WTC11 (cell line): ENCODE data around the gene TACC2. TPM values are rescaled to one million over a fixed set of nuclear protein-coding genes. Genes with fewer than 3 reads are reported as not detected.

ENCODE experiments used
- ATAC-seq: fragments of 200-7000 bp; cut with Tn5 transposase; 2 replicates; pipeline ENCODE4 v1.10.0; 2021; ENCODE audit warnings: mild to moderate bottlenecking, moderate library complexity
- CTCF ChIA-PET: fragments of 300-600 bp; sonication (Branson Sonifier 250); formaldehyde crosslinking; loops from one replicate; lab custom pipeline; 2021; ENCODE audit warnings: antibody characterized with exemption; lab: Charles Lee
- POLR2A ChIA-PET: fragments of 350-600 bp; sonication (Branson Sonifier 250); formaldehyde crosslinking; loops from one replicate; lab custom pipeline; 2021; ENCODE audit warnings: antibody characterized with exemption; lab: Charles Lee
- DNase-seq: peaks from one replicate; pipeline ENCODE4 v3.0.0; 2021; ENCODE audit warnings: low spot score
- H3K27ac Mint-ChIP-seq: 2 replicates; pipeline ENCODE4 v1.8.0; 2021; ENCODE audit warnings: mixed read lengths
- H3K27me3 Mint-ChIP-seq: 2 replicates; pipeline ENCODE4 v1.8.0; 2021; ENCODE audit warnings: low read depth, mild to moderate bottlenecking, moderate library complexity, mixed read lengths
- H3K36me3 Mint-ChIP-seq: 2 replicates; pipeline ENCODE4 v1.8.0; 2021; ENCODE audit warnings: mixed read lengths
- H3K4me1 Mint-ChIP-seq: 2 replicates; pipeline ENCODE4 v1.8.0; 2022; ENCODE audit warnings: mixed read lengths
- H3K4me3 Mint-ChIP-seq: 2 replicates; pipeline ENCODE4 v1.8.0; 2021; ENCODE audit warnings: mild to moderate bottlenecking, moderate library complexity, mixed read lengths
- H3K9me3 Mint-ChIP-seq: 2 replicates; pipeline ENCODE4 v1.8.0; 2021; ENCODE audit warnings: mixed read lengths
- CREM ChIP-seq: sonication (generic); formaldehyde crosslinking; IDR thresholded peaks from 2 replicates; pipeline ENCODE4 v1.8.1; 2022; ENCODE audit warnings: mild to moderate bottlenecking, missing genetic modification reagents, moderate library complexity
- FOXK1 ChIP-seq: sonication (generic); formaldehyde crosslinking; IDR thresholded peaks from 2 replicates; pipeline ENCODE4 v1.8.0; 2022; ENCODE audit warnings: mild to moderate bottlenecking, moderate library complexity, missing genetic modification reagents
- FOXP1 ChIP-seq: sonication (generic); formaldehyde crosslinking; IDR thresholded peaks from 2 replicates; pipeline ENCODE4 v1.8.0; 2022; ENCODE audit warnings: missing genetic modification reagents, mild to moderate bottlenecking, moderate library complexity, borderline replicate concordance
- GABPB1 ChIP-seq: sonication (generic); formaldehyde crosslinking; IDR thresholded peaks from 2 replicates; pipeline ENCODE4 v1.8.1; 2023; ENCODE audit warnings: mild to moderate bottlenecking, missing genetic modification reagents
- HMGXB4 ChIP-seq: sonication (generic); formaldehyde crosslinking; IDR thresholded peaks from 2 replicates; pipeline ENCODE4 v1.8.1; 2023; ENCODE audit warnings: mild to moderate bottlenecking, moderate library complexity, missing genetic modification reagents
- IRF1 ChIP-seq: sonication (generic); formaldehyde crosslinking; IDR thresholded peaks from 2 replicates; pipeline ENCODE4 v1.8.0; 2023; ENCODE audit warnings: missing genetic modification reagents
- NFATC4 ChIP-seq: fragments of 250-450 bp; sonication (Bioruptor Pico); IDR thresholded peaks from 2 replicates; pipeline ENCODE4 v1.9.0; 2021; ENCODE audit warnings: mild to moderate bottlenecking
- NR2C2 ChIP-seq: sonication (generic); formaldehyde crosslinking; IDR thresholded peaks from 2 replicates; pipeline ENCODE4 v1.8.0; 2022; ENCODE audit warnings: mild to moderate bottlenecking, missing genetic modification reagents
- RORB ChIP-seq: fragments of 250-450 bp; sonication (Bioruptor Pico); IDR thresholded peaks from 2 replicates; pipeline ENCODE4 v1.9.0; 2021; ENCODE audit warnings: mild to moderate bottlenecking
- TCF7 ChIP-seq: sonication (generic); formaldehyde crosslinking; IDR thresholded peaks from 2 replicates; pipeline ENCODE4 v1.8.0; 2022; ENCODE audit warnings: mild to moderate bottlenecking, low read depth, missing genetic modification reagents, moderate library complexity
- TEAD1 ChIP-seq: sonication (generic); formaldehyde crosslinking; IDR thresholded peaks from 2 replicates; pipeline ENCODE4 v1.8.0; 2022; ENCODE audit warnings: mild to moderate bottlenecking, missing genetic modification reagents
- TEAD4 ChIP-seq: sonication (generic); formaldehyde crosslinking; IDR thresholded peaks from 2 replicates; pipeline ENCODE4 v1.8.0; 2022; ENCODE audit warnings: mild to moderate bottlenecking, missing genetic modification reagents
- ZBTB43 ChIP-seq: sonication (generic); formaldehyde crosslinking; IDR thresholded peaks from 2 replicates; pipeline ENCODE4 v1.8.1; 2023; ENCODE audit warnings: mild to moderate bottlenecking, missing genetic modification reagents
- ZNF138 ChIP-seq: sonication (generic); formaldehyde crosslinking; conservative IDR thresholded peaks from 2 replicates; pipeline ENCODE4 v1.8.1; 2022; ENCODE audit warnings: mild to moderate bottlenecking, moderate library complexity, missing genetic modification reagents
- ZNF416 ChIP-seq: fragments of 250-450 bp; sonication (Bioruptor Pico); IDR thresholded peaks from 2 replicates; pipeline ENCODE4 v1.9.0; 2021; ENCODE audit warnings: mild to moderate bottlenecking, inconsistent platforms
- ZNF671 ChIP-seq: fragments of 250-450 bp; sonication (Bioruptor Pico); IDR thresholded peaks from 2 replicates; pipeline ENCODE4 v1.8.0; 2021; ENCODE audit warnings: mild to moderate bottlenecking
- ZSCAN18 ChIP-seq: fragments of 250-450 bp; sonication (Bioruptor Pico); IDR thresholded peaks from 2 replicates; pipeline ENCODE4 v2.1.2; 2022; ENCODE audit warnings: mild to moderate bottlenecking, moderate library complexity
- total RNA-seq: library from RNA; stranded (reverse); gene quantifications from 3 replicates; pipeline ENCODE4 v1.2.3, GENCODE V29; 2021
- TF ChIP-seq, protein P1 (sequence below): sonication (generic); formaldehyde crosslinking; IDR thresholded peaks from 2 replicates; pipeline ENCODE4 v1.8.0; 2023; ENCODE audit warnings: missing genetic modification reagents, mild to moderate bottlenecking, borderline replicate concordance
- TF ChIP-seq, protein P2 (sequence below): fragments of 200-600 bp; IDR thresholded peaks from 2 replicates; pipeline ENCODE4 v1.8.0; 2022; ENCODE audit warnings: antibody characterized with exemption

Gene TACC2
- total RNA-seq, 1 experiment from 2014 or later: 28.9 TPM

DNA sequence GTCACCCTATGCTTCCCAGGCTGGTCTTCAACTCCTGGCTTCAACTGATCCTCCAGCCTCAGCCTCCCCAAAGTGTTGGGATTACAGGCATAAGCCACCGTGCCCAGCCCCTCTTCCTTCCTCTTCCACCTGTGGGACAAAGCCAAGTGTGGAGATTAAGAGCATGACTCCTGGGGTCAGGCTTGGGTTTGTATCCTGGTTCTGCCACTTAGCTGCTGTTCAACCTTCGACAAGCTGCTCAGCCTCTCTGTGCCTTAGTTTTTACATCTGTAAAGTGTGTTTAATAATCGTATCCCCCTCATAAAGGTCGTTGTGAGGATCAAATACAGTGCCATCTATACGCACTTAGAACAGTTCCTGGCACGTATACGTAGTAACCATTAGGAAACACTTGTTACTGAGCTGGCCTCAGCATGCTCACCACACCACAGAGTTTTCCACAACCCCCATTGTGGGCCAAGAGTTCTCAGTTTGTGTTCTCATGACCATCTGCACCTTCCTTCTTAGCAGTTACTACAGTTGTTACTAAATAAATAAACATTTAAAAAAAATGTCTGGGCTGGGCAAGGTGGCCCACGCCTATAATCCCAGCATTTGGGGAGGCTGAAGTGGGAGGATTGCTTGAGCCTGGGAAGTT lies 141.6 kb downstream of the TACC2 start:
- ATAC-seq: no peak
- ChIA-PET CTCF (interaction anchor here (0.7 to 1.8 kb wide), 2 partner anchors 18 to 32 kb away, joined by 3 to 4 read pairs; no protein-coding TSS in a partner anchor), POLR2A (interaction anchor here (1.3 kb wide), 1 partner anchor 11 kb away, joined by 3 read pairs; no protein-coding TSS in a partner anchor)
- no peak overlapping the region for H3K27ac Mint-ChIP-seq
- TF ChIP-seq ZNF138 (no peak), TEAD1 (CRISPR knock-in tag) (no peak), CREM (CRISPR knock-in tag) (no peak), GABPB1 (CRISPR knock-in tag) (no peak), HMGXB4 (no peak), NFATC4 (CRISPR knock-in tag) (no peak), IRF1 (CRISPR knock-in tag) (no peak), ZNF671 (CRISPR knock-in tag) (no peak), RORB (CRISPR knock-in tag) (no peak), FOXK1 (CRISPR knock-in tag) (no peak), NR2C2 (CRISPR knock-in tag) (no peak), ZSCAN18 (CRISPR knock-in tag) (no peak)
- no peak for DNase-seq
- H3K36me3 Mint-ChIP-seq: no peaks in the 10 kb centered on the region
- H3K4me3 Mint-ChIP-seq: no peak overlapping the region
- no peaks in the 10 kb centered on the region for H3K27me3 Mint-ChIP-seq
- H3K4me1 Mint-ChIP-seq: peaks cover 33% of the 10 kb centered on the region
- no peaks in the 10 kb centered on the region for H3K9me3 Mint-ChIP-seq

DNA sequence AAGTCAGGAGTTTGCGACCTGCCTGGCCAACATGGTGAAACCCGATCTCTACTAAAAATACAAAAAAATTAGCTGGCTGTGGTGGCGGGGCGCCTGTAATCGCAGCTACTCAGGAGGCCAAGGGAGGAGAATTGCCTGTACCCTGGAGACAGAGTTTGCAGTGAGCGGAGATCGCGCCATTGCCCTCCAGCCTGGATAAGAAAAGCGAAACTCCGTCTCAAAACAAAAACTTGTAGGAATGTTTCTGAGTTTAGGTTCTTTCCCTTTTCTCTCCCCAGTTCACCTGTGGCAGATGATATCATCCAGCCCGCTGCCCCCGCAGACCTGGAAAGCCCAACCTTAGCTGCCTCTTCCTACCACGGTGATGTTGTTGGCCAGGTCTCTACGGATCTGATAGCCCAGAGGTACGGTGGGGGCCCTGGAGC lies 143.4 kb downstream of the TACC2 start:
- POLR2A ChIA-PET: interaction anchor here (0.6 kb wide), 1 partner anchor 72 kb away, joined by 3 read pairs; no protein-coding TSS in a partner anchor
- H3K36me3 Mint-ChIP-seq: no peaks in the 10 kb centered on the region
- DNase-seq: peak; percentile 52
- H3K4me1 Mint-ChIP-seq: peaks cover 25% of the 10 kb centered on the region
- peak overlapping the region; percentile 88 for H3K27ac Mint-ChIP-seq
- H3K9me3 Mint-ChIP-seq: no peaks in the 10 kb centered on the region
- ATAC-seq: peak; percentile 82
- no peak for TF ChIP-seq TCF7 (CRISPR knock-in tag)
- TF ChIP-seq ZNF416 (CRISPR knock-in tag): no peak
- H3K4me3 Mint-ChIP-seq: no peak overlapping the region
- no peaks in the 10 kb centered on the region for H3K27me3 Mint-ChIP-seq
- CTCF ChIA-PET: interaction anchor here (1.0 to 1.4 kb wide), 4 partner anchors 10 to 81 kb away, joined by 3 to 8 read pairs (median 3); no protein-coding TSS in a partner anchor

GRCh38 chr10:122132882-122133565 lies 144.1 kb downstream of the TACC2 start:
- H3K4me3 Mint-ChIP-seq: no peak overlapping the region
- ChIA-PET POLR2A (interaction anchor here (0.6 kb wide), 1 partner anchor 73 kb away, joined by 3 read pairs; no protein-coding TSS in a partner anchor), CTCF (interaction anchor here (1.0 to 1.4 kb wide), 3 partner anchors 9 to 81 kb away, joined by 3 to 8 read pairs (median 3); no protein-coding TSS in a partner anchor)
- no peaks in the 10 kb centered on the region for H3K9me3 Mint-ChIP-seq
- no peak for DNase-seq
- H3K4me1 Mint-ChIP-seq: peaks cover 25% of the 10 kb centered on the region
- H3K36me3 Mint-ChIP-seq: no peaks in the 10 kb centered on the region
- H3K27ac Mint-ChIP-seq: peak overlapping the region; percentile 88
- H3K27me3 Mint-ChIP-seq: no peaks in the 10 kb centered on the region
- ATAC-seq: no peak
- TF ChIP-seq TEAD1 (CRISPR knock-in tag) (no peak), TCF7 (CRISPR knock-in tag) (no peak), RORB (CRISPR knock-in tag) (no peak), TEAD4 (CRISPR knock-in tag) (no peak), ZBTB43 (CRISPR knock-in tag) (no peak), FOXP1 (CRISPR knock-in tag) (no peak), CREM (CRISPR knock-in tag) (no peak)
- TF ChIP-seq, protein P1, sequence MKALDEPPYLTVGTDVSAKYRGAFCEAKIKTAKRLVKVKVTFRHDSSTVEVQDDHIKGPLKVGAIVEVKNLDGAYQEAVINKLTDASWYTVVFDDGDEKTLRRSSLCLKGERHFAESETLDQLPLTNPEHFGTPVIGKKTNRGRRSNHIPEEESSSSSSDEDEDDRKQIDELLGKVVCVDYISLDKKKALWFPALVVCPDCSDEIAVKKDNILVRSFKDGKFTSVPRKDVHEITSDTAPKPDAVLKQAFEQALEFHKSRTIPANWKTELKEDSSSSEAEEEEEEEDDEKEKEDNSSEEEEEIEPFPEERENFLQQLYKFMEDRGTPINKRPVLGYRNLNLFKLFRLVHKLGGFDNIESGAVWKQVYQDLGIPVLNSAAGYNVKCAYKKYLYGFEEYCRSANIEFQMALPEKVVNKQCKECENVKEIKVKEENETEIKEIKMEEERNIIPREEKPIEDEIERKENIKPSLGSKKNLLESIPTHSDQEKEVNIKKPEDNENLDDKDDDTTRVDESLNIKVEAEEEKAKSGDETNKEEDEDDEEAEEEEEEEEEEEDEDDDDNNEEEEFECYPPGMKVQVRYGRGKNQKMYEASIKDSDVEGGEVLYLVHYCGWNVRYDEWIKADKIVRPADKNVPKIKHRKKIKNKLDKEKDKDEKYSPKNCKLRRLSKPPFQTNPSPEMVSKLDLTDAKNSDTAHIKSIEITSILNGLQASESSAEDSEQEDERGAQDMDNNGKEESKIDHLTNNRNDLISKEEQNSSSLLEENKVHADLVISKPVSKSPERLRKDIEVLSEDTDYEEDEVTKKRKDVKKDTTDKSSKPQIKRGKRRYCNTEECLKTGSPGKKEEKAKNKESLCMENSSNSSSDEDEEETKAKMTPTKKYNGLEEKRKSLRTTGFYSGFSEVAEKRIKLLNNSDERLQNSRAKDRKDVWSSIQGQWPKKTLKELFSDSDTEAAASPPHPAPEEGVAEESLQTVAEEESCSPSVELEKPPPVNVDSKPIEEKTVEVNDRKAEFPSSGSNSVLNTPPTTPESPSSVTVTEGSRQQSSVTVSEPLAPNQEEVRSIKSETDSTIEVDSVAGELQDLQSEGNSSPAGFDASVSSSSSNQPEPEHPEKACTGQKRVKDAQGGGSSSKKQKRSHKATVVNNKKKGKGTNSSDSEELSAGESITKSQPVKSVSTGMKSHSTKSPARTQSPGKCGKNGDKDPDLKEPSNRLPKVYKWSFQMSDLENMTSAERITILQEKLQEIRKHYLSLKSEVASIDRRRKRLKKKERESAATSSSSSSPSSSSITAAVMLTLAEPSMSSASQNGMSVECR (CRISPR knock-in tag): no peak
- TF ChIP-seq, protein P2, sequence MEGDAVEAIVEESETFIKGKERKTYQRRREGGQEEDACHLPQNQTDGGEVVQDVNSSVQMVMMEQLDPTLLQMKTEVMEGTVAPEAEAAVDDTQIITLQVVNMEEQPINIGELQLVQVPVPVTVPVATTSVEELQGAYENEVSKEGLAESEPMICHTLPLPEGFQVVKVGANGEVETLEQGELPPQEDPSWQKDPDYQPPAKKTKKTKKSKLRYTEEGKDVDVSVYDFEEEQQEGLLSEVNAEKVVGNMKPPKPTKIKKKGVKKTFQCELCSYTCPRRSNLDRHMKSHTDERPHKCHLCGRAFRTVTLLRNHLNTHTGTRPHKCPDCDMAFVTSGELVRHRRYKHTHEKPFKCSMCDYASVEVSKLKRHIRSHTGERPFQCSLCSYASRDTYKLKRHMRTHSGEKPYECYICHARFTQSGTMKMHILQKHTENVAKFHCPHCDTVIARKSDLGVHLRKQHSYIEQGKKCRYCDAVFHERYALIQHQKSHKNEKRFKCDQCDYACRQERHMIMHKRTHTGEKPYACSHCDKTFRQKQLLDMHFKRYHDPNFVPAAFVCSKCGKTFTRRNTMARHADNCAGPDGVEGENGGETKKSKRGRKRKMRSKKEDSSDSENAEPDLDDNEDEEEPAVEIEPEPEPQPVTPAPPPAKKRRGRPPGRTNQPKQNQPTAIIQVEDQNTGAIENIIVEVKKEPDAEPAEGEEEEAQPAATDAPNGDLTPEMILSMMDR: no peak
